Measurements from ENCODE around the gene MN1. TPM values are rescaled to one million over a fixed set of nuclear protein-coding genes. Genes with fewer than 3 reads are reported as not detected.

Gene MN1
- total and polyA plus RNA-seq, 2 of the 4 experiments (the other 2 are of a cell fraction) = 0.36 to 1.3 TPM

DNA sequence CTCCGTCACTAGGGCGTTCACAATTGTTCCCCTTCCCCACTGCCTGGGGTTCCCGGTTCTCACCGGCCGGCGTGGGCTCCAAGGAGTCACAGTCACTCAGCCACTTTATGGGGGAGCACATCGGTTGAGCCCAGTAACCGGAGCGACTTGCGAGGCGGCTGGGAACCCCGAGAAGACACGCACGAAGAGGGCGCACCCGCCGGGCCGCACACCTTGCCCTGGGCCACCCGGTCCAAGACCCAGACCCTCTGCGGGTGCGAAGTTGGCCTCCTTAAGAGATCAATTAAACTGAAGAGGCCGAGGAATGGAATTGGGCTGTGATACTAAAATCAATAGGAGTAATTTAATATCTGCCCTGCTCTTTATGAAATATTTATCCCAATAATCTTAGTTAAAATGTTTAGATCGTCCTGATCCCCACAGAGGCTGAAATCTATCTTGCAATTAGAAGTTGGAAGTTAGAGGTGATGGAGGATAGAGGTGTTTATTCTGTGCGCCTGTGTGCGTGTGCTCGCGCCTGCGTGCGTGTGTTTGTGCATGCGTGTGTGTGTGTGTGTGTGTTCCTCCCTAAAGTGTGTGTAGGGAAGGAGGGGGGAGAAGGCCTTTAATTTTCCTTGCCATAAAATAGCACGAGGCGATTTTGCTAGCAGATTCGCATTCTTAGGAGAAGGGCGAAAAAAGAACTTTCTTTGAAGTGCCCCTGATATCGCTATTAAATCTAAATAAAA is 954 bp upstream of the MN1 start:
- in situ Hi-C loops (cut with MboI; ENCODE audit: low sequenced_read_pairs) (loop anchor here (10.0 kb wide), 1 partner anchor 398 kb away; no protein-coding TSS in a partner anchor), intact Hi-C loops (cut with micrococcal nuclease) (loop anchor here (5.0 to 10.0 kb wide), 6 partner anchors 65 to 910 kb away; no protein-coding TSS in a partner anchor), dilution Hi-C loops (cut with HindIII; ENCODE audit: low sequenced_read_pairs, unreplicated experiment) (no loop called here)
- Histone ChIP-seq H4K20me1 (ENCODE audit: insufficient read depth, low read length) (no peaks in the 10 kb centered on the region; the same call in 1 of the 2 replicates), H2AFZ (replicated peaks; ENCODE audit: low read length, poor library complexity) (peak overlapping the region; percentile 97), H3K4me3 (ENCODE audit: insufficient read depth, low read depth, low read length) (peak overlapping the region; percentile 98), H3K14ac (replicated peaks; ENCODE audit: low read depth, low read length) (peak overlapping the region; percentile 81), H3K27me3 (ENCODE audit: control insufficient read depth, insufficient read depth, low read length) (no peaks in the 10 kb centered on the region; the same call in 1 of the 2 replicates), H3K23ac (ENCODE audit: low read depth, low read length) (peak overlapping the region; percentile 45; the same call in 1 of the 2 replicates), H2BK15ac (ENCODE audit: low read depth, low read length) (peak overlapping the region; percentile 36; the same call in 1 of the 3 replicates), H3K36me3 (ENCODE audit: control insufficient read depth, insufficient read depth, low read length) (peaks cover 9% of the 10 kb centered on the region; the same call in 1 of the 2 replicates), H3K9me1 (ENCODE audit: insufficient read depth, low read length) (no peaks in the 10 kb centered on the region), H3K4me2 (ENCODE audit: low read depth, low read length) (peak overlapping the region; percentile 94), H3K79me1 (ENCODE audit: low read depth in 1 of 2, low read length in 2 of 2) (no peaks in the 10 kb centered on the region; a peak in 2 of 4 replicates), H4K5ac (ENCODE audit: low read depth, low read length) (peak overlapping the region; percentile 46; the same call in 1 of the 2 replicates), H3K56ac (ENCODE audit: extremely low read depth, insufficient read depth, low read length) (peak overlapping the region; percentile 42; the same call in 1 of the 2 replicates), H4K8ac (ENCODE audit: low read depth in 2 of 2, low read length in 2 of 2) (peak overlapping the region; percentile 43 to 88), H3K18ac (ENCODE audit: low read depth, low read length) (peak overlapping the region; percentile 76), H2BK5ac (ENCODE audit: low read depth, low read length, poor library complexity, severe bottlenecking) (no peak overlapping the region), H3K4ac (ENCODE audit: low read depth, low read length) (peak overlapping the region; percentile 86; the same call in 1 of the 2 replicates), H2BK120ac (ENCODE audit: low read depth, low read length) (peak overlapping the region; percentile 94), H2AK5ac (ENCODE audit: low read depth, low read length) (0 out of 2 replicates have a peak overlapping the region, but pooled peaks have one; percentile 53), H2BK20ac (ENCODE audit: low read depth, low read length) (peak overlapping the region; percentile 68; the same call in 1 of the 2 replicates), H3K27ac (ENCODE audit: insufficient read depth, low read length) (peak overlapping the region; percentile 76), H3K4me1 (ENCODE audit: control insufficient read depth, insufficient read depth, low read length) (peaks cover 11% of the 10 kb centered on the region), H3K9me3 (ENCODE audit: control insufficient read depth, insufficient read depth, low read length) (no peaks in the 10 kb centered on the region), H2AK9ac (replicated peaks; ENCODE audit: low read depth, low read length, poor library complexity) (peak overlapping the region; percentile 74), H3K9ac (ENCODE audit: low read depth, low read length) (peak overlapping the region; percentile 64), H4K91ac (ENCODE audit: insufficient read depth, low read depth, low read length) (peak overlapping the region; percentile 66; the same call in 1 of the 2 replicates)
- ATAC-seq (ENCODE audit: low read depth) (no peak), DNase-seq (no peak)
- CTCF ChIA-PET = no interaction called here
- 17% methylated on average over 6 of the region's 35 CpGs; no CpG with 5 or more reads in 1 of the 2 experiments for WGBS, 2 experiments (ENCODE audit: extremely low coverage in 2 of 2, insufficient read length in 1 of 2)
- BruUV-seq (replicated peaks) = no TSS peak
- POLR2A ChIA-PET (ENCODE audit: unreplicated experiment) = no interaction called here
- TF ChIP-seq CEBPB (IDR thresholded peaks at IDR 0.05; ENCODE audit: low read depth, low read length) = no peak
- no peak for TF ChIP-seq MAFK (IDR thresholded peaks at IDR 0.05; ENCODE audit: low read depth, low read length)
- TF ChIP-seq, protein P1, sequence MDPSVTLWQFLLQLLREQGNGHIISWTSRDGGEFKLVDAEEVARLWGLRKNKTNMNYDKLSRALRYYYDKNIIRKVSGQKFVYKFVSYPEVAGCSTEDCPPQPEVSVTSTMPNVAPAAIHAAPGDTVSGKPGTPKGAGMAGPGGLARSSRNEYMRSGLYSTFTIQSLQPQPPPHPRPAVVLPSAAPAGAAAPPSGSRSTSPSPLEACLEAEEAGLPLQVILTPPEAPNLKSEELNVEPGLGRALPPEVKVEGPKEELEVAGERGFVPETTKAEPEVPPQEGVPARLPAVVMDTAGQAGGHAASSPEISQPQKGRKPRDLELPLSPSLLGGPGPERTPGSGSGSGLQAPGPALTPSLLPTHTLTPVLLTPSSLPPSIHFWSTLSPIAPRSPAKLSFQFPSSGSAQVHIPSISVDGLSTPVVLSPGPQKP (IDR thresholded peaks at IDR 0.05; ENCODE audit: borderline replicate concordance, low read depth, low read length) = no peak
- no peak for TF ChIP-seq NFE2L2 (IDR thresholded peaks at IDR 0.05; ENCODE audit: low read depth, low read length)
- TF ChIP-seq POLR2A (IDR thresholded peaks at IDR 0.05; ENCODE audit: low read depth, low read length) = no peak
- TF ChIP-seq BHLHE40 (IDR thresholded peaks at IDR 0.05; ENCODE audit: low read depth, low read length) = no peak
- TF ChIP-seq, protein P2, sequence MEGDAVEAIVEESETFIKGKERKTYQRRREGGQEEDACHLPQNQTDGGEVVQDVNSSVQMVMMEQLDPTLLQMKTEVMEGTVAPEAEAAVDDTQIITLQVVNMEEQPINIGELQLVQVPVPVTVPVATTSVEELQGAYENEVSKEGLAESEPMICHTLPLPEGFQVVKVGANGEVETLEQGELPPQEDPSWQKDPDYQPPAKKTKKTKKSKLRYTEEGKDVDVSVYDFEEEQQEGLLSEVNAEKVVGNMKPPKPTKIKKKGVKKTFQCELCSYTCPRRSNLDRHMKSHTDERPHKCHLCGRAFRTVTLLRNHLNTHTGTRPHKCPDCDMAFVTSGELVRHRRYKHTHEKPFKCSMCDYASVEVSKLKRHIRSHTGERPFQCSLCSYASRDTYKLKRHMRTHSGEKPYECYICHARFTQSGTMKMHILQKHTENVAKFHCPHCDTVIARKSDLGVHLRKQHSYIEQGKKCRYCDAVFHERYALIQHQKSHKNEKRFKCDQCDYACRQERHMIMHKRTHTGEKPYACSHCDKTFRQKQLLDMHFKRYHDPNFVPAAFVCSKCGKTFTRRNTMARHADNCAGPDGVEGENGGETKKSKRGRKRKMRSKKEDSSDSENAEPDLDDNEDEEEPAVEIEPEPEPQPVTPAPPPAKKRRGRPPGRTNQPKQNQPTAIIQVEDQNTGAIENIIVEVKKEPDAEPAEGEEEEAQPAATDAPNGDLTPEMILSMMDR (conservative IDR thresholded peaks at IDR 0.05; ENCODE audit: low read depth, low read length) = no peak
- no peak for TF ChIP-seq SMC3 (IDR thresholded peaks at IDR 0.05; ENCODE audit: low read depth, low read length)
- TF ChIP-seq, protein P3, sequence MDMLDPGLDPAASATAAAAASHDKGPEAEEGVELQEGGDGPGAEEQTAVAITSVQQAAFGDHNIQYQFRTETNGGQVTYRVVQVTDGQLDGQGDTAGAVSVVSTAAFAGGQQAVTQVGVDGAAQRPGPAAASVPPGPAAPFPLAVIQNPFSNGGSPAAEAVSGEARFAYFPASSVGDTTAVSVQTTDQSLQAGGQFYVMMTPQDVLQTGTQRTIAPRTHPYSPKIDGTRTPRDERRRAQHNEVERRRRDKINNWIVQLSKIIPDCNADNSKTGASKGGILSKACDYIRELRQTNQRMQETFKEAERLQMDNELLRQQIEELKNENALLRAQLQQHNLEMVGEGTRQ (IDR thresholded peaks at IDR 0.05; ENCODE audit: low read depth, low read length) = no peak
- no peak for TF ChIP-seq MXI1 (IDR thresholded peaks at IDR 0.05; ENCODE audit: borderline replicate concordance, low read depth, low read length)
- no peak for TF ChIP-seq RAD21 (IDR thresholded peaks at IDR 0.05; ENCODE audit: low read length)
- TF ChIP-seq RCOR1 (IDR thresholded peaks at IDR 0.05; ENCODE audit: insufficient replicate concordance, low read length) = no peak
- no peak for TF ChIP-seq RFX5 (IDR thresholded peaks at IDR 0.05; ENCODE audit: low read depth, low read length)
